Measurements from ENCODE around the gene SGCD.

SGCD gene

DNA sequence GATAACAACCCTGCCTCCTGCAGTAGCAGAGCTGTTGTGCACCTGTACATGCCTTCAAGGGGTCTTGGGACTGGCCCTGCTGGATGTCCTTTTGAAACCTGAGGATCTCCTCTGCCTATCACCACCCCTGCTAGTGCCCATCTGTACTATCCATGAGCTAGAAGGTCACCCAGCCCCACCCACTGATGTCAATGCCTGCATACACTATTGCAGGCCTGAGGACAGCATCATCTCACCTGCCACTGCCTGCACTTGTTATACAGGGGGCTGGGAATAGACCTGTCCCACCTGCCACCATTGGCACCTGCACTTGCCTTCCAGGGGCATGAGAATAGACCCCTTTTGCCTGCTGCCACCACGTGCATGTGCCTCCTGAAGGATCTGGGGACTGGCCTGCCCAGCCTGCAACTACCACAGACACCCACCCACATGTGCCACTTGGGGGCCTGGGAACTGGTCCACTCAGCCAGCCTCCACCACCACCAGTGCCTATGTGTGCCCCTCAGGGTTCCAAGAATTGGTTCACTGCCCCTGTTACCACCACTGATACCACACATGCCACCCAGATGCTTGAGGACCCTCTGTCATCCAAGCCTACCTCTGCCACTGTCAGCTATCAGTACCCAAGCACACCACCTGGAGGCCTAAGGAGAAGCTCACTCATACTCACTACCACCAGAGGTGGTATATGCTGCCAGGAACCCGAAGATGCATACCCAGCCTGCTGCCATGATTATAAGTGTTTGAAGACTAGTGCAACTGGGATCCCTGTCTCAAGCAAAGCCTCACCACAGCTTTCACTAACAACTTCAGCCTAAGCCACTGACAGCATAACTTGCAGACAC lies 159.7 kb downstream of the SGCD start:
- TF ChIP-seq POLR2AphosphoS5 (IDR thresholded peaks at IDR 0.05; ENCODE audit: low read depth, low read length) (no peak), FOXP2 (optimal IDR thresholded peaks at IDR 0.05; ENCODE audit: borderline replicate concordance, extremely low read depth, extremely low read length, insufficient read depth) (no peak), TAF1 (IDR thresholded peaks at IDR 0.05; ENCODE audit: borderline replicate concordance, insufficient read depth, low read length) (no peak), SIN3A (IDR thresholded peaks at IDR 0.05; ENCODE audit: borderline replicate concordance, insufficient read depth, low read length) (no peak)
- TF ChIP-seq, protein P1, sequence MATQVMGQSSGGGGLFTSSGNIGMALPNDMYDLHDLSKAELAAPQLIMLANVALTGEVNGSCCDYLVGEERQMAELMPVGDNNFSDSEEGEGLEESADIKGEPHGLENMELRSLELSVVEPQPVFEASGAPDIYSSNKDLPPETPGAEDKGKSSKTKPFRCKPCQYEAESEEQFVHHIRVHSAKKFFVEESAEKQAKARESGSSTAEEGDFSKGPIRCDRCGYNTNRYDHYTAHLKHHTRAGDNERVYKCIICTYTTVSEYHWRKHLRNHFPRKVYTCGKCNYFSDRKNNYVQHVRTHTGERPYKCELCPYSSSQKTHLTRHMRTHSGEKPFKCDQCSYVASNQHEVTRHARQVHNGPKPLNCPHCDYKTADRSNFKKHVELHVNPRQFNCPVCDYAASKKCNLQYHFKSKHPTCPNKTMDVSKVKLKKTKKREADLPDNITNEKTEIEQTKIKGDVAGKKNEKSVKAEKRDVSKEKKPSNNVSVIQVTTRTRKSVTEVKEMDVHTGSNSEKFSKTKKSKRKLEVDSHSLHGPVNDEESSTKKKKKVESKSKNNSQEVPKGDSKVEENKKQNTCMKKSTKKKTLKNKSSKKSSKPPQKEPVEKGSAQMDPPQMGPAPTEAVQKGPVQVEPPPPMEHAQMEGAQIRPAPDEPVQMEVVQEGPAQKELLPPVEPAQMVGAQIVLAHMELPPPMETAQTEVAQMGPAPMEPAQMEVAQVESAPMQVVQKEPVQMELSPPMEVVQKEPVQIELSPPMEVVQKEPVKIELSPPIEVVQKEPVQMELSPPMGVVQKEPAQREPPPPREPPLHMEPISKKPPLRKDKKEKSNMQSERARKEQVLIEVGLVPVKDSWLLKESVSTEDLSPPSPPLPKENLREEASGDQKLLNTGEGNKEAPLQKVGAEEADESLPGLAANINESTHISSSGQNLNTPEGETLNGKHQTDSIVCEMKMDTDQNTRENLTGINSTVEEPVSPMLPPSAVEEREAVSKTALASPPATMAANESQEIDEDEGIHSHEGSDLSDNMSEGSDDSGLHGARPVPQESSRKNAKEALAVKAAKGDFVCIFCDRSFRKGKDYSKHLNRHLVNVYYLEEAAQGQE (IDR thresholded peaks at IDR 0.05; ENCODE audit: insufficient read depth in 1 of 2, low read depth in 2 of 2, low read length in 2 of 2): no peak

DNA sequence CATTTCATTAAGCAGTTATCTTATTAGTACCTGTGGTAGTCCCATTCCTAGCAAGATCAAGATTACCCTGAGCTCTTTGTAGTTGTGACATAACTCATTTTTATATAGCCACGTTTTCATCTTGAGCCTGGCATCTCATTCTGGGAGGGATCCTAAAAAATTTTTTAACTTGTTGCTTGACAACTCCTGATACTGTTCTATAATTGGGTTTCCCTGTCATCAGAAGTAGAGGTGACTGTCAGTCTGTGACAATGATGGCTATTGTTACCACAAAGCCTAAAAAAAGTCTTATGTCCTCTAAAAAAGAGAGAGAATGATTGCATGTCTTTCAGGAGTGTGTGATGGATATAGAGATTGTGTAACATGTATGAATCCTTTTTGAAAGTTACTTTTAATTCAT lies 164.8 kb downstream of the SGCD start:
- TF ChIP-seq TAF1 (IDR thresholded peaks at IDR 0.05; ENCODE audit: borderline replicate concordance, insufficient read depth, low read length) (no peak), FOXP2 (optimal IDR thresholded peaks at IDR 0.05; ENCODE audit: borderline replicate concordance, extremely low read depth, extremely low read length, insufficient read depth) (no peak), POLR2AphosphoS5 (IDR thresholded peaks at IDR 0.05; ENCODE audit: low read depth, low read length) (no peak), SIN3A (IDR thresholded peaks at IDR 0.05; ENCODE audit: borderline replicate concordance, insufficient read depth, low read length) (no peak)
- TF ChIP-seq, protein P1 (IDR thresholded peaks at IDR 0.05; ENCODE audit: insufficient read depth in 1 of 2, low read depth in 2 of 2, low read length in 2 of 2): no peak

DNA sequence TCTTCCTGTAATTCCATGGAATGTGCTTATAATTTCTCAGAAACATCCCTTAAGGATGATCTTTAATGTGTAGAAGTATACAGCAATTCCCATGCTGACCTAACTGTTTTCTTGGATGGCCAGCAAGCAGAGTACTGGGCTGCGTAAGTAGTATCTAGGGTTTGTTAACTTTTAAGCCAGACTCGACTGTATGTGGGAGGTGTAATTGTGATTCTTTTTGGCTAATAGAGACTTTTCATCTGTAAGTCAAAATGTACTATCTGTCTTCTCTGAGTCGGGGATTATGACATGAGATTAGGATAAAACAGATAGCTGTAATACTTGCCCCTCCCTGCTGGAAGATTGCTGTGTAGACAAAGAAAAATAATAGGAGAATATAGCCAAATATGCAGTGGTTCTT lies 169.3 kb downstream of the SGCD start:
- TF ChIP-seq POLR2AphosphoS5 (IDR thresholded peaks at IDR 0.05; ENCODE audit: low read depth, low read length) (no peak), FOXP2 (optimal IDR thresholded peaks at IDR 0.05; ENCODE audit: borderline replicate concordance, extremely low read depth, extremely low read length, insufficient read depth) (no peak), TAF1 (IDR thresholded peaks at IDR 0.05; ENCODE audit: borderline replicate concordance, insufficient read depth, low read length) (no peak), SIN3A (IDR thresholded peaks at IDR 0.05; ENCODE audit: borderline replicate concordance, insufficient read depth, low read length) (no peak)
- TF ChIP-seq, protein P1 (IDR thresholded peaks at IDR 0.05; ENCODE audit: insufficient read depth in 1 of 2, low read depth in 2 of 2, low read length in 2 of 2): no peak

DNA sequence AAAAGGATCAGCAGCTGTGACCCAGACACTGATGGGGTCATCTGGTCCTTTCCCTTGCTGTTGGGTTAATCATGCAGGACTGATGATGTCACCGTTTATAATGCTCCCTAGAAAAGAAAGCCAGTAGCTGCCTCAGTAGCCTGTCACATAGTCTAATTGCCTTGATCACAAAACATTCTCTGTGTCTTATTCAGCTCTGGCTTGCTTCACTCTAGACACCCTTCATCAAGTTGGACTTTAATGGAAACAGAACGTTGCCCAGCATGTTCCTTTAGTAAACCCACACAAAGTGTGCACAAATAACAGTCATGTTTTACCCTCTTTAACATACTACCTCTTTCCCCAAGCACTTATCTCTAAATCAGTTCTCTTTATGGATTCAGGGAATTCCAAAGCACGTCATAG lies 170.8 kb downstream of the SGCD start:
- TF ChIP-seq SIN3A (IDR thresholded peaks at IDR 0.05; ENCODE audit: borderline replicate concordance, insufficient read depth, low read length): no peak
- TF ChIP-seq, protein P1 (IDR thresholded peaks at IDR 0.05; ENCODE audit: insufficient read depth in 1 of 2, low read depth in 2 of 2, low read length in 2 of 2): no peak
- TF ChIP-seq POLR2AphosphoS5 (IDR thresholded peaks at IDR 0.05; ENCODE audit: low read depth, low read length): no peak
- no peak for TF ChIP-seq FOXP2 (optimal IDR thresholded peaks at IDR 0.05; ENCODE audit: borderline replicate concordance, extremely low read depth, extremely low read length, insufficient read depth)
- TF ChIP-seq TAF1 (IDR thresholded peaks at IDR 0.05; ENCODE audit: borderline replicate concordance, insufficient read depth, low read length): no peak
